ENCODE results near the gene SLC35E1.

GRCh38 chr19:16559780-16560276, 12.4 kb downstream of the SLC35E1 start:
- TF ChIP-seq, protein P1, sequence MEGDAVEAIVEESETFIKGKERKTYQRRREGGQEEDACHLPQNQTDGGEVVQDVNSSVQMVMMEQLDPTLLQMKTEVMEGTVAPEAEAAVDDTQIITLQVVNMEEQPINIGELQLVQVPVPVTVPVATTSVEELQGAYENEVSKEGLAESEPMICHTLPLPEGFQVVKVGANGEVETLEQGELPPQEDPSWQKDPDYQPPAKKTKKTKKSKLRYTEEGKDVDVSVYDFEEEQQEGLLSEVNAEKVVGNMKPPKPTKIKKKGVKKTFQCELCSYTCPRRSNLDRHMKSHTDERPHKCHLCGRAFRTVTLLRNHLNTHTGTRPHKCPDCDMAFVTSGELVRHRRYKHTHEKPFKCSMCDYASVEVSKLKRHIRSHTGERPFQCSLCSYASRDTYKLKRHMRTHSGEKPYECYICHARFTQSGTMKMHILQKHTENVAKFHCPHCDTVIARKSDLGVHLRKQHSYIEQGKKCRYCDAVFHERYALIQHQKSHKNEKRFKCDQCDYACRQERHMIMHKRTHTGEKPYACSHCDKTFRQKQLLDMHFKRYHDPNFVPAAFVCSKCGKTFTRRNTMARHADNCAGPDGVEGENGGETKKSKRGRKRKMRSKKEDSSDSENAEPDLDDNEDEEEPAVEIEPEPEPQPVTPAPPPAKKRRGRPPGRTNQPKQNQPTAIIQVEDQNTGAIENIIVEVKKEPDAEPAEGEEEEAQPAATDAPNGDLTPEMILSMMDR (IDR thresholded peaks at IDR 0.05; ENCODE audit: low read depth, low read length, poor library complexity, severe bottlenecking), result no peak
- no peak for TF ChIP-seq EZH2phosphoT487 (IDR thresholded peaks at IDR 0.05; ENCODE audit: borderline replicate concordance, low read length)
